Sigmoid colon (tissue), 4 donors: ENCODE data around the gene DCST1.

Source experiments
- CTCF ChIP-seq, 4 experiments: fragments of 450-650 bp in 3 of 4; fragments of 200-600 bp in 1 of 4; IDR thresholded peaks; one replicate each; pipeline ENCODE4 v1.5.1; 2016 to 2019; ENCODE audit warnings: antibody characterized with exemption in 4 of 4, mild to moderate bottlenecking in 3 of 4, moderate library complexity in 2 of 4
- EP300 ChIP-seq, 4 donors: sonication (generic); formaldehyde crosslinking; IDR thresholded peaks; one replicate each; pipeline ENCODE4 v1.6.1; 2017; ENCODE audit warnings: antibody characterized with exemption in 4 of 4
- POLR2A ChIP-seq, 2 donors: fragments of 450-650 bp; IDR thresholded peaks; one replicate each; pipeline ENCODE4 v1.6.1; 2016; ENCODE audit warnings: antibody characterized with exemption in 2 of 2, mild to moderate bottlenecking in 2 of 2, moderate library complexity in 2 of 2
- POLR2AphosphoS5 ChIP-seq, 4 donors: sonication (generic); formaldehyde crosslinking; IDR thresholded peaks; one replicate each; pipeline ENCODE4 v1.6.1; 2017; ENCODE audit warnings: antibody characterized with exemption in 4 of 4

GRCh38 chr1:155002464-155003226, 31.0 kb upstream of the DCST1 start, which contains the start of gene ZBTB7B:
- TF ChIP-seq CTCF (IDR thresholded peaks at IDR 0.05): no peak
- TF ChIP-seq POLR2AphosphoS5 (IDR thresholded peaks at IDR 0.05): no peak
- TF ChIP-seq POLR2A (IDR thresholded peaks at IDR 0.05): no peak
- TF ChIP-seq EP300 (IDR thresholded peaks at IDR 0.05): no peak
